Panc1 (cell line): ENCODE measurements around the gene AKT1.

Experiments used
- POLR2AphosphoS5 ChIP-seq: IDR thresholded peaks from 2 replicates; pipeline ENCODE4 v1.6.1; 2012; ENCODE audit warnings: mild to moderate bottlenecking, low read depth, low read length, moderate library complexity
- SIN3A ChIP-seq: IDR thresholded peaks from 2 replicates; pipeline ENCODE4 v1.6.1; 2012; ENCODE audit warnings: low read depth, mild to moderate bottlenecking, low read length, moderate library complexity, borderline replicate concordance; ENCODE audit not compliant: insufficient read depth
- TF ChIP-seq, protein P1 (sequence below), 2 experiments: IDR thresholded peaks; 2 replicates each; pipeline ENCODE4 v1.6.1; 2011 to 2012; ENCODE audit warnings: low read depth in 2 of 2, control low read depth in 1 of 2, low read length in 1 of 2, mild to moderate bottlenecking in 1 of 2, moderate library complexity in 1 of 2; ENCODE audit not compliant: insufficient read depth in 1 of 2
- TF ChIP-seq, protein P2 (sequence below): fragments of 450-650 bp; IDR thresholded peaks from 2 replicates; pipeline ENCODE4 v1.5.1; 2017; ENCODE audit warnings: mild to moderate bottlenecking

DNA sequence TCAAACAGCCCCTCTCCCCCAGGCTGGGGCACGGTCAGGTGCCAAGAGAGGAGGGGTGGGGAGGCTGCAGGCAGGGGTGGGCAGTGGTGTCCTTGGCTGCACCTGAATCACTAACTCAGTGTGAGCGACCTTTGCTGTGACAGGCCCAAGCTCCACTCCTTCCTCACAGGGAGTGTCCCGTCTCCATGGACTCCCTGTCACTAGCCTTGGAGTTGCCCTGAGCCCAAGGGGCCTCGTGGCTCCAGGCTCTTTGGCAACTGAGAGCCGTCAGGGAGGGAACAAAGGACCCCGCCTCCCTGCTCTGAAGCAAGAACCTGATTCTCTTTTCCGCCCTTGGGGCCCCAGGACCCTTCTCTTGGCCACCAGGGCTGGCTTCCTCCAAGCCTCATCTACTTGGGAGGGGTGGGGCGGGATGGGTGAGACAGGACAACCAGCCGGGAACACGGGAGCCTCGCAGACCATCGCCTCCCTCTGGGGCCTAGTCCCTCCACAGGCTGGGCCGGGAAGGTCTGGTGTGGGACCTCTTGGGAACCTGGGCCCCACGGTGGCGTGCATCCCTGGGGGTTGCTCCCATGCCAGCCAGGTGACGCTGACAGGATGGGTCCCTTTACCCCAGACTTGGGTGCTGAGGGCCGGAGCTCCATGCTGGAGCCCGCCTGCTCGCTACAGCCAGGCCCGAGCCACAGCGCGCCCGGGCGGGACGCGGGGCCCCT is 72.5 kb downstream of the AKT1 start:
- TF ChIP-seq, protein P1, sequence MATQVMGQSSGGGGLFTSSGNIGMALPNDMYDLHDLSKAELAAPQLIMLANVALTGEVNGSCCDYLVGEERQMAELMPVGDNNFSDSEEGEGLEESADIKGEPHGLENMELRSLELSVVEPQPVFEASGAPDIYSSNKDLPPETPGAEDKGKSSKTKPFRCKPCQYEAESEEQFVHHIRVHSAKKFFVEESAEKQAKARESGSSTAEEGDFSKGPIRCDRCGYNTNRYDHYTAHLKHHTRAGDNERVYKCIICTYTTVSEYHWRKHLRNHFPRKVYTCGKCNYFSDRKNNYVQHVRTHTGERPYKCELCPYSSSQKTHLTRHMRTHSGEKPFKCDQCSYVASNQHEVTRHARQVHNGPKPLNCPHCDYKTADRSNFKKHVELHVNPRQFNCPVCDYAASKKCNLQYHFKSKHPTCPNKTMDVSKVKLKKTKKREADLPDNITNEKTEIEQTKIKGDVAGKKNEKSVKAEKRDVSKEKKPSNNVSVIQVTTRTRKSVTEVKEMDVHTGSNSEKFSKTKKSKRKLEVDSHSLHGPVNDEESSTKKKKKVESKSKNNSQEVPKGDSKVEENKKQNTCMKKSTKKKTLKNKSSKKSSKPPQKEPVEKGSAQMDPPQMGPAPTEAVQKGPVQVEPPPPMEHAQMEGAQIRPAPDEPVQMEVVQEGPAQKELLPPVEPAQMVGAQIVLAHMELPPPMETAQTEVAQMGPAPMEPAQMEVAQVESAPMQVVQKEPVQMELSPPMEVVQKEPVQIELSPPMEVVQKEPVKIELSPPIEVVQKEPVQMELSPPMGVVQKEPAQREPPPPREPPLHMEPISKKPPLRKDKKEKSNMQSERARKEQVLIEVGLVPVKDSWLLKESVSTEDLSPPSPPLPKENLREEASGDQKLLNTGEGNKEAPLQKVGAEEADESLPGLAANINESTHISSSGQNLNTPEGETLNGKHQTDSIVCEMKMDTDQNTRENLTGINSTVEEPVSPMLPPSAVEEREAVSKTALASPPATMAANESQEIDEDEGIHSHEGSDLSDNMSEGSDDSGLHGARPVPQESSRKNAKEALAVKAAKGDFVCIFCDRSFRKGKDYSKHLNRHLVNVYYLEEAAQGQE (IDR thresholded peaks at IDR 0.05; ENCODE audit: insufficient read depth in 1 of 2, low read depth in 2 of 2, low read length in 1 of 2): no peak
- TF ChIP-seq, protein P2, sequence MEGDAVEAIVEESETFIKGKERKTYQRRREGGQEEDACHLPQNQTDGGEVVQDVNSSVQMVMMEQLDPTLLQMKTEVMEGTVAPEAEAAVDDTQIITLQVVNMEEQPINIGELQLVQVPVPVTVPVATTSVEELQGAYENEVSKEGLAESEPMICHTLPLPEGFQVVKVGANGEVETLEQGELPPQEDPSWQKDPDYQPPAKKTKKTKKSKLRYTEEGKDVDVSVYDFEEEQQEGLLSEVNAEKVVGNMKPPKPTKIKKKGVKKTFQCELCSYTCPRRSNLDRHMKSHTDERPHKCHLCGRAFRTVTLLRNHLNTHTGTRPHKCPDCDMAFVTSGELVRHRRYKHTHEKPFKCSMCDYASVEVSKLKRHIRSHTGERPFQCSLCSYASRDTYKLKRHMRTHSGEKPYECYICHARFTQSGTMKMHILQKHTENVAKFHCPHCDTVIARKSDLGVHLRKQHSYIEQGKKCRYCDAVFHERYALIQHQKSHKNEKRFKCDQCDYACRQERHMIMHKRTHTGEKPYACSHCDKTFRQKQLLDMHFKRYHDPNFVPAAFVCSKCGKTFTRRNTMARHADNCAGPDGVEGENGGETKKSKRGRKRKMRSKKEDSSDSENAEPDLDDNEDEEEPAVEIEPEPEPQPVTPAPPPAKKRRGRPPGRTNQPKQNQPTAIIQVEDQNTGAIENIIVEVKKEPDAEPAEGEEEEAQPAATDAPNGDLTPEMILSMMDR: 0 out of 2 replicates have a peak, but pooled peaks have one; percentile 70
- TF ChIP-seq SIN3A (no peak), POLR2AphosphoS5 (peak; percentile 45; the same call in 1 of the 2 replicates)
